Measurements from ENCODE around the gene NRXN3. TPM values are rescaled to one million over a fixed set of nuclear protein-coding genes. Genes with fewer than 3 reads are reported as not detected.
A peak's percentile ranks its signal among the peaks of the same experiment; 100 is the strongest.

The NRXN3 gene
- total RNA-seq, 1 donor from 2014 or later, result 11.4 TPM

GRCh38 chr14:79150226-79150625, 980.1 kb downstream of the NRXN3 start:
- Mint-ChIP-seq H3K36me3 (no peaks in the 10 kb centered on the region), H3K4me3 (no peak overlapping the region), H3K27me3 (ENCODE audit: low read depth) (peaks cover 51% of the 10 kb centered on the region), H3K9me3 (no peaks in the 10 kb centered on the region), H3K4me1 (no peaks in the 10 kb centered on the region), H3K27ac (no peak overlapping the region)
- TF ChIP-seq CTCF (IDR thresholded peaks at IDR 0.05; ENCODE audit: unreplicated experiment), result no peak
- no peak for DNase-seq (ENCODE audit: low spot score in 2 of 2, unreplicated experiment in 2 of 2)

GRCh38 chr14:79157369-79157768, 987.2 kb downstream of the NRXN3 start:
- Mint-ChIP-seq H3K27ac (no peak overlapping the region), H3K9me3 (no peaks in the 10 kb centered on the region), H3K36me3 (no peaks in the 10 kb centered on the region), H3K4me3 (no peak overlapping the region), H3K27me3 (ENCODE audit: low read depth) (peaks cover 63% of the 10 kb centered on the region), H3K4me1 (no peaks in the 10 kb centered on the region)
- DNase-seq (ENCODE audit: low spot score in 2 of 2, unreplicated experiment in 2 of 2), result no peak
- TF ChIP-seq CTCF (IDR thresholded peaks at IDR 0.05; ENCODE audit: unreplicated experiment), result no peak

GRCh38 chr14:79161571-79161970, 991.4 kb downstream of the NRXN3 start:
- peaks cover 43% of the 10 kb centered on the region for H3K27me3 Mint-ChIP-seq (ENCODE audit: low read depth)
- H3K27ac Mint-ChIP-seq, result no peak overlapping the region
- no peaks in the 10 kb centered on the region for H3K4me1 Mint-ChIP-seq
- no peaks in the 10 kb centered on the region for H3K36me3 Mint-ChIP-seq
- no peak for TF ChIP-seq CTCF (IDR thresholded peaks at IDR 0.05; ENCODE audit: unreplicated experiment)
- H3K9me3 Mint-ChIP-seq, result peaks cover 5% of the 10 kb centered on the region
- H3K4me3 Mint-ChIP-seq, result no peak overlapping the region
- DNase-seq (ENCODE audit: low spot score in 2 of 2, unreplicated experiment in 2 of 2), result peak; percentile 40 to 71

DNA sequence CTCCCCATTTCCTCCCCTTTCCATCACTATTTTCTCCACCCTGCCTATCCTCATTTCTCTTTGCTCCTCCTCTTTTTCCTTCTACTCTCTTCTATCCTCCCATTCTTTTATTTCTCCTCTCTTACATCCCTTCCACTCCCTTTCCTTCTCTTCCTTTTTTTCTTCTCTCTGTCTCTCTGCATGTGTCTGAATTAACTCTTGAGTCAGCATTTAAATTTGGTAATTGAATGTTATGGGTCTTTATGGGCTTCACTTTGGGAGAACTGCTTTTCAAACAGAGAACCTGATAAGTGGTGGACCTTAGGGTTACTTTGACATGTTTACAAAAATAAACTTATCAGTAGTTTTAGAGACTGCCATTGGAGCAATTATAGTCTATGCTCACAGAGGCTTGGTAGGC, 992.7 kb downstream of the NRXN3 start:
- H3K4me3 Mint-ChIP-seq, result no peak overlapping the region
- TF ChIP-seq CTCF (IDR thresholded peaks at IDR 0.05; ENCODE audit: unreplicated experiment), result no peak
- no peaks in the 10 kb centered on the region for H3K4me1 Mint-ChIP-seq
- H3K27me3 Mint-ChIP-seq (ENCODE audit: low read depth), result peaks cover 38% of the 10 kb centered on the region
- no peak overlapping the region for H3K27ac Mint-ChIP-seq
- peaks cover 5% of the 10 kb centered on the region for H3K9me3 Mint-ChIP-seq
- no peaks in the 10 kb centered on the region for H3K36me3 Mint-ChIP-seq
- no peak for DNase-seq (ENCODE audit: low spot score in 2 of 2, unreplicated experiment in 2 of 2)

- Mint-ChIP-seq H3K27ac (no peak overlapping the region), H3K4me3 (no peak overlapping the region), H3K9me3 (peaks cover 5% of the 10 kb centered on the region), H3K4me1 (no peaks in the 10 kb centered on the region), H3K36me3 (no peaks in the 10 kb centered on the region), H3K27me3 (ENCODE audit: low read depth) (peaks cover 21% of the 10 kb centered on the region)
- no peak for DNase-seq (ENCODE audit: low spot score in 2 of 2, unreplicated experiment in 2 of 2)
- TF ChIP-seq CTCF (IDR thresholded peaks at IDR 0.05; ENCODE audit: unreplicated experiment), result no peak
Measured at GRCh38 chr14:79165471-79166090, 995.4 kb downstream of the NRXN3 start.

DNA sequence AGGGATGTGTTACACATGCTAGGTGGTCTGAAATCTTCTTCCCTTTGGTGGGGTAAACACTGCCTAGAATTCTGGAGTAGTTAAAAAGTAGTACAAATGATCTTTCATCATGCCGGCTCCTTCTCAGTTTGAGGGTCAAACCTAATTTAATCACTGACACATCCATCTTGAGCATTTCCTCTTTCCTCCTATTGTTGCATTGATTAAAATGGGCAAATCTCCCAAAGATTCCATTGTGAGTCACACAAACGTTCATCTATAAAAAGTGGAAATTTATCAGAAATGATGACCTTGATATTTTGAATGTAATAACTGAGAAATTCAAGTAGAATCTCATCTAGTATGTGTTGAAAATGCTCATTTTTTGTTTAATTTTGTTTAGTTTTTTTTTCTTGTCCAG, 996.0 kb downstream of the NRXN3 start:
- Mint-ChIP-seq H3K36me3 (no peaks in the 10 kb centered on the region), H3K27me3 (ENCODE audit: low read depth) (peaks cover 21% of the 10 kb centered on the region), H3K4me3 (no peak overlapping the region), H3K4me1 (no peaks in the 10 kb centered on the region), H3K27ac (no peak overlapping the region), H3K9me3 (peaks cover 5% of the 10 kb centered on the region)
- TF ChIP-seq CTCF (IDR thresholded peaks at IDR 0.05; ENCODE audit: unreplicated experiment), result no peak
- DNase-seq (ENCODE audit: low spot score in 2 of 2, unreplicated experiment in 2 of 2), result no peak

All from mesothelial cell of epicardium (in vitro differentiated cells).